ENCODE data around the gene CYP2A7.

- TF ChIP-seq CTCF (IDR thresholded peaks at IDR 0.05; ENCODE audit: insufficient read depth, low read length) (no peak), POLR2AphosphoS5 (IDR thresholded peaks at IDR 0.05; ENCODE audit: low read depth) (no peak)
These were observed 41.9 kb upstream of the CYP2A7 start for GRCh38 chr19:40923934-40924391.

Measured in HL-60 (cell line).